Left renal pelvis (tissue), 4 donors: ENCODE results near the gene APPBP2. TPM values are rescaled to one million over a fixed set of nuclear protein-coding genes. Genes with fewer than 3 reads are reported as not detected.
"Not testable (repeated sequence)": the region's sequence is repeated elsewhere in the genome, so short reads cannot be mapped to it uniquely, and the experiment has no call there.

Experiments used
- DNase-seq, 4 donors: peaks; one replicate each; pipeline ENCODE4 v3.0.0-alpha.2; 2013; ENCODE audit warnings: low read depth in 4 of 4, low spot score in 3 of 4
- polyA plus RNA-seq, 4 donors: library from polyadenylated mRNA; unstranded; fragments of 120-200 nt; gene quantifications; one replicate each; pipeline ENCODE4 v1.2.1, GENCODE V29; 2013; ENCODE audit not compliant: insufficient read length in 4 of 4

APPBP2 gene
- polyA plus RNA-seq, 4 donors: 49.4 to 57.5 (median 56.1) TPM

- DNase-seq: no peak
Measured at GRCh38 chr17:60439501-60439900, 86.5 kb downstream of the APPBP2 start.

GRCh38 chr17:60436676-60437075, 89.4 kb downstream of the APPBP2 start:
- no peak for DNase-seq

- peak; percentile 43 to 74 (median 72) for DNase-seq
Measured at GRCh38 chr17:60435244-60436167, 90.5 kb downstream of the APPBP2 start.

GRCh38 chr17:60433021-60433997, 92.7 kb downstream of the APPBP2 start:
- not testable (repeated sequence) for DNase-seq

GRCh38 chr17:60430561-60430960, 95.5 kb downstream of the APPBP2 start:
- DNase-seq: not testable (repeated sequence)

GRCh38 chr17:60428491-60428890, 97.6 kb downstream of the APPBP2 start:
- not testable (repeated sequence) for DNase-seq

GRCh38 chr17:60426596-60426995, 99.4 kb downstream of the APPBP2 start:
- DNase-seq: no peak

GRCh38 chr17:60425626-60426025, 100.4 kb downstream of the APPBP2 start:
- DNase-seq: no peak

GRCh38 chr17:60423865-60424264, 102.2 kb downstream of the APPBP2 start:
- DNase-seq: no peak

GRCh38 chr17:60422162-60422665, 103.8 kb downstream of the APPBP2 start, which contains the start of gene CHCT1:
Gene CHCT1 (plus strand): TSS chr17:60422489. CDS start chr17:60422593, 104 bp downstream.
- DNase-seq: no peak

GRCh38 chr17:60421273-60422161, 104.5 kb downstream of the APPBP2 start:
- peak in 1 of 4 donors; percentile 37 for DNase-seq

GRCh38 chr17:60419875-60420274, 106.2 kb downstream of the APPBP2 start:
- not testable (repeated sequence) for DNase-seq

- not testable (repeated sequence) for DNase-seq
Measured at GRCh38 chr17:60419003-60419402, 107.0 kb downstream of the APPBP2 start.

GRCh38 chr17:60416368-60416925, 109.6 kb downstream of the APPBP2 start:
- DNase-seq: no peak

- DNase-seq: no peak
Measured at GRCh38 chr17:60415146-60415545, 110.9 kb downstream of the APPBP2 start.

GRCh38 chr17:60412701-60413100, 113.3 kb downstream of the APPBP2 start:
- no peak for DNase-seq

- DNase-seq: no peak
Measured at GRCh38 chr17:60410001-60410400, 116.0 kb downstream of the APPBP2 start.

GRCh38 chr17:60406887-60407286, 119.2 kb downstream of the APPBP2 start:
- no peak for DNase-seq

GRCh38 chr17:60403962-60404361, 122.1 kb downstream of the APPBP2 start:
- DNase-seq: no peak

GRCh38 chr17:60403523-60403810, 122.6 kb downstream of the APPBP2 start:
- DNase-seq: no peak
